Cerebellar nuclear complex (tissue), 1 donor: ENCODE results near the gene MAP3K21.

ENCODE experiments used
- DNase-seq, 2 experiments: peaks; one replicate each; lab custom pipeline; 2025; lab: John Stamatoyannopoulos, UW

The MAP3K21 gene

DNA sequence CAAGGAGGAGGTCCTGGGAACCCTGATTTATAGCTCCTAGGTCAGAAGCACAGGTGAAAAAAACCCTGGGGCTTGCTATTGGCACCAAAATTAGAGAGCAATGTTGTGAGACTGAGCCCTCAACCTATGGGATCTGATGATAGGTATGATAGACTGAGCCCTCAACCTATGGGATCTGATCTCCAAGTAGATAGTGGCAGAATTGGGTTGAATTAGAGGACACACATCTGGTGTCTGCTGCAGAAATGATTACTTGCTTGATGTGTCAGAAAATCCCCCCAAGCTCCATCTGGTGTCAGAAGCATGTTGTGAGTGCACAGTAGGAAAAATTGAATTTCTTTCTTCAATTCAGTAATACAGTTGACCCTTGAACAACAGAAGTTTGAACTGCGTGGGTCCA lies 62.4 kb downstream of the MAP3K21 start:
- DNase-seq, result no peak

DNA sequence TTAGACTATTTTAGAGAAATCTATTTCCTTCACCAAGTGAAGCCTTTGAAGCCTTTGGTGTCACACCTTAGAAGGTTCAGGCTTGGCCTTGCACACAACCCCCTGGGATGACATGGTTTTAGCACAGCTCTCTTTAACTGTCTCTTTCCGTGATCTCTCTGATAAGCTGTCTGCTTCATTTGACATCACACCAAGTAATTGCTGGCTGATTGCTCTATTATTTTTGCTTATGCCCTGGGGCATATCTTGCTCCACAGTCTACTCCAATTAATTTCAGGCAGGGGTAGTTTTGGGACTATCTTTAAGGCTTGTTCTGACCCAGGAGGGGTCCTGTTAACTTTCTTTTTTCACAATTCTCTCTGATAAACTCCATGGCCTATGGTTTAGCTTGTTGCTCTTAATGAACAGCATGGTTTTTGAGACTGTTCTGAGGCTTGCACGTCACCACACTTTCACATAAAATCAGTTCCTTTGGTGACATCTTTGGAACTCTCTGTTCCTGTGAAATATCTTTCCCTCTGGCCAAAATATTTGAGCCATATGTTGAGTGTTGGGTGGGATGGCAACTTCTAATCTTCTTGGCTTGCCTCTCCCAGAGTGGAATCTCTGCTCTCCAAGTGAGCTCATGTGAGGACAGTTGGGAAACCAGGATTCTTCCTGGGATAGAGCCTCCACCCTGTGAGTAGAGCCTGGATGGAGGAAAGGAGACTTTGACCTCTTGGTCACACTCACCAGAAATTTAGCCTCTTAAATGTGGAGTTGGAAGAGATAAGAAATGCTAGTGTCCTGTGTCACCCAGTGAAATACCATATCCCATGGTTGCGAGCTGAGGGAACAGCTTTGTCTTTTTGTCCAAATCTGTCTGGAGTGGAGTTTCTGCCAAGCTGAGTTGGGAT lies 63.6 kb downstream of the MAP3K21 start:
- DNase-seq, result no peak

DNA sequence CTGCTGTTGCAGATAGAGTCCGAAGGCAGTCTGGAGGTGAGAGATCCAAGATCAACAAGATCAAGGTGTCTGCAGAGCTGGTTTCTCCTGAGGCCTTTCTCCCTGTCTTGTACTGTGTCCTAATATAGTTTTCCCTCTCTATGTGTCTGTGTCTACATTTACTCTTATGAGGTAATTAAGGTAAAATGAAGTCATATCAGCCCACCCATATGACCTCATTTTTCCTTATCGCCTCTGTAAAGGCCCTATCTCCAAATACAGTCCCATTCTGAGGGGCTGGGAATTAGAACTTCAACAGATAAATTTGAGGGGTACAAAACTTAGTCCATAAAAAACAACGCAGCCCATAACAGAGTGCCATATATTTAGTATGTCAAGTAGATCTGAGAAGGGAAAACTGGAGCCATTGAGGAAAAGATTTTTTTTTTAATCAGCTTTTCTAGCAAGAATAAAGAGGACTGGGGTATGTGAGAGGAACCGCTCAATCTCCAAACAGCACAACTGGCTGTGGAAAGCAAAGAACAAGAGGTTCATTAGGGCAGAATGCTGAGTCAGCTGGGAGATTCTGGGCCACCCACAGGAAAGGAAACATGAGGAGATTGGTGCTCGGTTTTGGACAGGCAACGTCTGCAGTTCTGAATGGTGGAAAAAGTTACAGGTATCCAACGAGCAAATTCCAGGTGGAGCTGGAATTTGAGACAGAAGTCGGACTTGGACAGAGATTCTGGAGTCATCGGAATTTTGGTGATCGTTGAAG lies 65.7 kb downstream of the MAP3K21 start:
- DNase-seq, result no peak

DNA sequence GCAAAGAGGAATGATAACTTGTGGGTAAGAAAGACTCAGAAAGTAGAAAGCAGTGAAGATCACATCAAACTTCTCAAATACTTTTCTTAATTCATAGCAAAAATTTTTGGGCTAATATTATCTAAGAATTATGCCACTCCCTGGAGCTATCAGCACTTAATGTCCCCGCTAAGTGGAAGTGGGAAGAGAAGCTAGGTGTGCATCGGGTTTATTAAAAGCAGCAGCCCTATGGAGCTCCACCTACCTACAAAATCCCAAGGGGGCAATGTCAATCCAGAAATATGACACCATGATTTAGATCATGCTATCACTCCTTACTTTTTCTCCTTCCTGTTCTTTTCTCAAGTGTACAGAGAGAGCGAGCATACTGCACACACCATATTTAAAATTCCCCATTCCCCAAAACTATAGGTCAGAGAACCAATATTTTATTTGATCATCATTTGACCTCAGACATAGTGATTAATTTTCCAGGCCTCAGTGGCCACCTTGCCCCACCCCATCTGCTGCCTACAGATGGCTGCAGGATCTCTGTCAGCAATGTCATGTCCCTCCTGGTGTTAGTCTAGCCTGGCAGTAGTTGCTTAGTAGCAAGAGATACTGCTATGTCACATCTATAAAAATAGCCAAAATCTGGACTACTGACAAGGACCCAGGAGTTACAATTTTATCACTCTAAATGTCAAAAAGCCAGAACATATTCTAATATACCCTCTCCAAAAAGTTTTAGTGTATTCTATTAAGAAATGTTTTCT lies 66.6 kb downstream of the MAP3K21 start:
- DNase-seq, result peak; percentile 24 to 58

DNA sequence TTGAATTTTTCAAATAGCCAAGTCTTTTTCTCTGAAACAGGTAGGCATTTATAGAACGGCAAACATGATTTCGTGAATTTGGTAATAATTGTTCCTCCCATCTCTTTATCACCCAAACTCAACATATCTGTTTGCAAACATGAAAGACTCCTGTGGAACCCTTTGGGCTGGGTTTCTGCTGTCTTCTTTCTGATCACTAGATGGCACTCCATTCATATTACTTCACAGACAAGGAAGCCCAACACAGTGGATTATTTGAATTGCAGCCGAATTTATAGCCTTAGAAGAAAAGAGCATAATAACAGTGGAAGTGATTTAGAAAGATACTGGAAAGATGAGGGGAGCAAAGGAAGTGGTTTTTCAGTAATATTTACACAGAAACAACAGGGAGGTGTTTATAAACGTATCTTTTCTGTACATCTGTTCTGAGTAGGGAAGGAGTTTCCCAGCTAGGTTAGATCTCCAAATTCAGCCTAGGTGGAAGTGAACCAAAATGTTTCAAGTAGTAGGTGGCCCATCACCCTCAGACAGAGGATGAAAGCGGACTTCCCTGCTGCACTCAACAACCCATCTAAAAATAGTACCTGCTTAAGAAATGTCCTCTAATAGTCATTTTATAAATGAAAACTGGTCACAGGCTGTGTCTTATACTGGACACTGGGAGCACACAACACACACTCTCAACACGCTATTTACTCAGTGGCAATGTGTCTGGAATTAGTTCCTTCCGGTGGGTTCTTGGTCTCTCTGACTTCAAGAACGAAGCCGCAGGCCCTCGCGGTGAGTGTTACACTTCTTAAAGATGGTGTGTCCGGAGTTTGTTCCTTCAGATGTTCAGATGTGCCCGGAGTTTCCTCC lies 67.6 kb downstream of the MAP3K21 start:
- peak in 1 of 2 experiments; percentile 56 for DNase-seq

DNA sequence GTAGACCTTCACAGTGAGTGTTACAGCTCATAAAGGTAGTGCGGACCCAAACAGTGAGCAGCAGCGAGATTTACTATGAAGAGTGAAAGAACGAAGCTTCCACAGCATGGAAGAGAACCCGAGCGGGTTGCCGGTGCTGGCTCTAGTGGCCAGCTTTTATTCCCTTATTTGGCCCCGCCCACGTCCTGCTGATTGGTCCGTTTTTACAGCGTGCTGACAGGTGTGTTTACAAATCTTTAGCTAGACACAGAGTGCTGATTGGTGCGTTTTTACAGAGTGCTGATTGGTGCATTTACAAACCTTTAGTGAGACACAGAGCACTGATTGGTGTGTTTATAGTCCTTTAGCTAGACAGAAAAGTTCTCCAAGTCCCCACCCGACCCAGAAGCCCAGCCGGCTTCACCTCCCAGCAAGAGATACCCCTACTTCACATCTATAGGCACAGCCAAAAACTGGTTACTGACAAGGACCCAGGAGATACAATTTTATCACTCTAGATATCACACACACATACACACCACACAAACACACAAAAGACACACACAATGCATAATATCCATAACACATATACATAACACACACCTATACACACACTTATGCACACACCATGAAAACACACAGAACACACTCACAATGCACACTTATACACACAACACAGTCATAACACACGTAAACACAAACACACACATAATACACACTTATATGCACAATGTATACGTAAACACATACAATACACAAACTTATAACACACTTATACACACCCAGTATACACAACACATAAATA lies 68.5 kb downstream of the MAP3K21 start:
- no peak for DNase-seq

DNA sequence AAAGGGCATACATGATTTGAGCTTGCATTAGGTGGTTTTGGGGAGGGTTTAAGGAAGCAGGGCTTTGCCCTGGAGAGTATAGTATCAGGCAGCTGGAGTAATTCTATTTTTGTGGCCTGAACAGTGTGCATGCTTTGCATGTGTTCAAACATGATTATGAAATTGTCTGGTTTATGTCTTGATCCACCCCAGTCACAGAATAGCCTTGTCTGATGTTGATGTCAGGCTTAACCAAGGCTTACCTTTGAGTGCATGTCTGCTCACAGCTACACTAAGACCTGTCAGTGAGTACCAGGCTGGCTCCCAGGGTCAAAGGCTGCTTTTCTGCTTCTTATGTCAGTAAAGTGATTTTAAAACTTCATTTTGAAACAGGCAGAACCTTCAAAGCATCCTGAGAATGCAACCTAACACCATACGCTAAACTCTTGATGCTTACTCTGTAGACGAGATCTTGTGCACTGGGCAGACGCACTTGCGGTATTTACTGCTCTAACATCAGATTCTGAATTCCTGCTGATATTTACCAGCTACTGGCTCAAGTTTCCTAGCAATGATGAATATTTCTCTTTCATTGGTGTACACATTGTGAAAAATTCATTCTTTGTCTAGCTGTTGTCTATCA lies 78.9 kb downstream of the MAP3K21 start:
- DNase-seq, result no peak

DNA sequence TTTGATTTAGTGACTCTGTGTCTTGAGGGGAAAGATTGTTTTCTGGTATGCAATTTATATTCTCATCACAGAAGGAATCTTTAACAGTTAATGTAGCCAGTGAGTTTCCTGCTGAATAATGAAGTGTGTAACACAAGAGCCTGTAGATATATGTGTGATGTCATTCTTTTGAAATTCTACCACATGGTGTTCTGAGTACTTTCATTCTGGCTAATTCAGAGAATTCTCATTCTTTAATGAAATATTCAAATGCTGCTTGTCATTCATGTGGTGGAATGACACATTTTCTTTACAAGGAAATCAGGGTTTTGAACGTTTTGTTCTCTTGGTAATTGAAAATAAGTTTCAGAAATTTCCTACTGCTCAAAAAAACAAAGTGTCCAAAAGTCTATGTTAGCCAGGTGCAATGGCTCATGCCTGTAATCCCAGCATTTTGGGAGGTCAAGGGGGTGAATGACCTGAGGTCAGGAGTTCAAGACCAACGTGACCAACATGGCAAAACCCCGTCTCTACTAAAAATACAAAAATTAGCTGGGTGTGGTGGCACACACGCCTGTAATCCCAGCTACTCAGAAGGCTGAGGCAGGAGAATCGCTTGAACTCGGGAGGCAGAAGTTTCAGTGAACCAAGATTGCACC lies 79.6 kb downstream of the MAP3K21 start:
- DNase-seq, result no peak

DNA sequence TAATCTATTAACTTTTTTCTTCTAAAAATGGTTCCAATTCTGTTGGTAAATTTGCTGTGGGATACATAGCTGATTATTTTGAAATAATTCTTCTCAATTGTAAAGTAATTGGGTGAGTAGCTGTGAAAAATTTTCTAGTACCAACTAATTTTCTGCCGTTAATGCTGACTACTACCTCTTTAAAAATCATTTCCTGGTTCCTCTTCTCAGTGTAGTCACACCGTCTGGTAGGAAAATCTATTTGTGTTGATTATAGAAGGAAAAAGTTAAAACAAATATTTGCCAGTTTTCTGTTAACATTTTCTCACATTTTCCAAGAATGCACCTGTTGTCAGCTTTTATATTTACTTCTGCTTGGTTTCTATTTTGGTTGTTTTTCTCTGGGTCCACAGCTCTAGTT lies 82.0 kb downstream of the MAP3K21 start:
- no peak for DNase-seq

DNA sequence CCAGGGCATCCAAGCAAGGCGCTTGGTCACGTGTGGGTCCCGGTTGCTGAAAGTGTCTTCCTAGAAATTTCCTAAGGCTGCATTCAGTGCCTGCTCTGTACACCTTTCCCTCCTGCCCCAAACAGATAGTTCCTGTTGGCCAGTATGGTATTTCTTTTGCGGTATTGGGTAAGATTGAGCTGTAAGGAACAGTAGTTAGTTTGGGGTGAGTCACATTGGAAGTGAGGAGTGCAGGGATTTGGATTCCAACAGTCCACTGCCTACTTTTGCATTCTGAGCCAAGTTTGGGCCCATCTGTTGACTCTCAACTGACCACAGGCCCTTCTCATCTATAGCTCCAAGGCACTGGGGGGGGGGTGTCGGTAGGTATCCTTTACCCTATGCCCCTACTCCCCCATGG lies 83.4 kb downstream of the MAP3K21 start:
- no peak for DNase-seq

DNA sequence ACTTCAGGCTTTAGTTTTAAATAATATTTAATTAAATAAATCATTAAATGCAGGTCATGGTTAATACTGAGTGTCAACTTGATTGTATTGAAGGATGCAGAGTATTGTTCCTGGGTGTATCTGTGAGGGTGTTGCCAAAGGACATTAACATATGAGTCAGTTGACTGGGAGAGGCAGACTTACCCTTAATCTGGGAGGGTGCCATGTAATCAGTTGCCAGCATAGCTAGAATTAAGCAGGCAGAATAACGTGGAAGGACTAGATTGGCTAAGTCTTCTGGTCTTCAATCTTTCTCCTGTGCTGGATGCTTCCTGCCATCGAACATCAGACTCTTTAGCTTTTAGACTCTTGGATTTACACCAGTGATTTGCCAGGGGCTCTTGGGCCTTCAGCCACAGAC lies 85.3 kb downstream of the MAP3K21 start:
- DNase-seq, result no peak

DNA sequence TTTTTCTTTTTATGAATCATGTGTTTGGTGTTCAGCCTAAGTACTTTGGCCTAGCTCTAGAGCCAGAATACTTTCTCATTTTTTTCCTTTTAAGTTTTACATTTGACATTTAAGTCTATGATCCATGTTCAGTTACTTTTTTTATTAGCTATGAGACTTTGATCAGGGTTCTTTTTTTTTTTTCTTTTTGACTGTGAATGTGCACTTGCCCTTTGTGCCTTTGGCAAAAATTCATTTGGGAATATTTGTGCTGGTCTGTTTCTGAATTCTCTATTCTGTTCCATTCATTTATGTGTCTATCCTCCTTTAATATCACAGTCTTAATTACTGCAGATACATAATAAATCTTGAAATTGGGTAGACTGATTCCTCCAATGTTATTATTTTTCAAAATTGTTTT lies 93.8 kb downstream of the MAP3K21 start:
- DNase-seq, result no peak

DNA sequence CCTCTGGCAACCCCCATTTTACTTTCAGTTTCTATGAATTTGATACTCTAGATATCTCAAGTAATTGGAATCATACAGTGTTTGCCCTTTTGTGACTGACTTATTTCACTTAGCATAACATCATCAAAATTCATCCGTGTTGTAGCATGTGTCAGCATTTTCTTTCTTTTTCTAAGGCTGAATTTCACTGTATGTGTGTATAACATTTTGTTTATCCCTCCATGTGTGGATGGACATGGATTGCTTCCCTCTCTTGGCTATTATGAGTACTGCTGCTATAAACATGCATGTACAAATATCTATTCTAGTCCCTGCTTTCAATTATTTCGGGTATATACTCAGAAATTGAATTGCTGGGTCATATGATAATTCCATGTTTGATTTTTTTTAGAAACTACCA lies 97.3 kb downstream of the MAP3K21 start:
- no peak for DNase-seq

DNA sequence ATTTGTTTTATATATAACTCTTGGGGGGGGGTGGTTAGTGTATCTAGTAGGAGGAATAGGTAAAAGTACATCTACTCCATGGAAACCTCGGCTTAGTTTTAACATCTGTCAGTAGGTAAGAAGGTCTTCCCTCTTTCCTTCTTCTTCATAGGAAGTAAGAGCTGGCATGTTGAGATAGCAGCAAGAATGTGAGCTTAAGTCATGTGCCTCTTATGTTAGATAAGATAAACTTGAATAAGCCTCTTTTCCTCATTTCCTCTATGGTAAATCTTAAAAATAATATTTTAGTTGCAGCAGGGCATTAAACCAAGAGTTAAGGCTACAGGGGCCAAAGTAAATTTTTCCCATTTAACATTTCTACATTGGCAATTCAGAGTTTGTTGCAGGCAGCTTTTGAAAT lies 100.4 kb downstream of the MAP3K21 start:
- no peak for DNase-seq

DNA sequence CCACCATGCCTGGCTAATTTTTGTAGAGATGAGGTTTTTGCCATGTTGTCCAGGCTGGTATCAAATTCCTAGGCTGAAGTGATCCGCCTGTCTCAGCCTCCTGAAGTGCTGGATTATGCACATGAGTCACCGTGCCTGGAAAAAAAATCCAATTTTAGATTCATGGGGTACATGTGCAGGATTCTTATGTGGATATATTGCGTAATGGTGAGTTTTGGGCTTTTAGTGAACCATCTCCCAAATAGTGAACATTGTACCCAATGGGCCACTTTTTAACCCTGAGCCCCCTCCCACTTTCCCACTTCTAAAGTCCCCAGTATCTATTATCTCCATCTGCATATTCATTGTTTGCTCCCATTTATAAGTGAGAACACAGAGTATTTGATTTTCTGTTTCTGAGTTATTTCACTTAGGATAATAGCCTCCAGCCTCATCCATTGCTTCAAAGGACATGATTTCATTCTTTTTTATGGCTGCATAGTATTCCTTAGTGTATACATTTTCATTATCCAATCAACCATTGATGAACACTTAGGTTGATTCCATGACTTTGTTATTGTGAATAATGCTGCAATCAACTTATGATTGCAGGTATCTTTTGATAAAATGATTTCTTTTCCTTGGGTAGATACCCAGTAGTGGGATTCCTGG lies 104.4 kb downstream of the MAP3K21 start:
- DNase-seq, result no peak

DNA sequence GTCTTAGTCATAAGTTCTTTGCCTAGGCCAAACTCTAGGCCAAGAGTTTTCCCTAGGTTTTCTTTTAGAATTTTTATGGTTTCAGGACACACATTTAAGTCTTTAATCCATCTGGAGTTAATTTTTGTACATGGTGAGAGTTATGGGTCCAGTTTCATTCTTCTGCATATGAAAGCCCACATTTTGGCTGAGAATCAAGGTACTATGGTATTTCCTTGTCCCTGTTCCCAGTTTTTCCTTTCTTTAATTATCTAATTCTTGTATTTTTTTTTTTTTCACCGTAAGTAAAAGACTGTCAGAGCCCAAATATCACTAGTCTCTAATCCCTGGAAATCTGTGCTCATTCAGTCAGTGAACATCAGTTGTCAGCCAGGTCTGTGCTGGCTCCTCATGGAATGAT lies 105.4 kb downstream of the MAP3K21 start:
- DNase-seq, result no peak

DNA sequence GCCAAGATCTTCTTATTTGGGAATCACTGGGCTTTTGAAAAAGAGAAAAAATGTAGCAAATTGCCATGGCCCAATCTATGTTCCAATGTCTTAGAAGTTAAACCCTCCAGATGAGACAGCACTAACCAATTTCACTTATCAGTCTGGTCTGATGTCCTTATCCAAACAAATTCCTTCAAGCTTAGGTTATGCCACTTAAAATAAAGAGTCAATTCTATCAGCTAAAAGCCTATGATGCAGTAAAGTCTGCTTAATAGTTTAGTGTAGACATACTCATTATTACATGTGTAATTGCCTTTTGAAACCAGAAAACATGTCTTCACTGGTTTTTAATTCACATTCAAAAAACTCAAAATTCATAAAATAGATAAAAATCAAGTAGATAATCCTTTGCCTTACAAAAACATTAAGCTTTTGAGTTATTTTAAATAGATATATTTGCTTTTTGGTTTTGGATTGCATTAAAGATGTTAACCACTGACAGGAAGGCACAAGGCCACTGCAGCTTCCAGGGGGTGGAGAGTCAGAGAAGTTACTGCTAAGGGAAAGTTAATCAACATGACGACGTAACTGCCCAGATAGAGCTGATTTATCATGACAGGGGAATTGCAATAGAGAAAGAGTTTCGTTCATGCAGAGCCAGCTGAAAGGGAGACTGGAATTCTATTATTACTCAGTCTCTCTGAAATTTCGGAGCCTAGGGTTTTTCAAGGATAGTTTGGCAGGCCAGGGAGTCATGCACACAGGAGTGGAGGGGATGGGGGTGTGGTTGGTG lies 106.1 kb downstream of the MAP3K21 start:
- DNase-seq, result no peak
